HepG2 (cell line): ENCODE data around the gene ATP1A2. TPM values are rescaled to one million over a fixed set of nuclear protein-coding genes. Genes with fewer than 3 reads are reported as not detected.

Source experiments
- ATAD3A ChIP-seq: sonication (generic); formaldehyde crosslinking; IDR thresholded peaks from 2 replicates; pipeline ENCODE4 v1.4.0; 2020; ENCODE audit warnings: missing genetic modification reagents
- BCL6 ChIP-seq: IDR thresholded peaks from 2 replicates; pipeline ENCODE4 v1.6.1; 2016; ENCODE audit warnings: missing genetic modification reagents, missing compliant biosample characterization
- ELF1 ChIP-seq: sonication (generic); formaldehyde crosslinking; IDR thresholded peaks from 2 replicates; pipeline ENCODE4 v1.4.0; 2020; ENCODE audit warnings: missing genetic modification reagents
- GABPA ChIP-seq, 2 experiments: IDR thresholded peaks; 2 replicates each; pipeline ENCODE4 v1.6.1; 2011 to 2016; ENCODE audit warnings: low read depth in 2 of 2, low read length in 1 of 2, missing biosample characterization in 1 of 2, missing genetic modification characterization in 1 of 2
- HMGA1 ChIP-seq: sonication (generic); formaldehyde crosslinking; conservative IDR thresholded peaks from 2 replicates; pipeline ENCODE4 v1.4.0; 2020; ENCODE audit warnings: missing genetic modification reagents
- HNF1B ChIP-seq: sonication (generic); formaldehyde crosslinking; IDR thresholded peaks from 2 replicates; pipeline ENCODE4 v1.5.1; 2020; ENCODE audit warnings: mild to moderate bottlenecking, moderate library complexity, missing genetic modification reagents
- MIXL1 ChIP-seq: IDR thresholded peaks from 2 replicates; pipeline ENCODE4 v1.6.1; 2016
- MYNN ChIP-seq: sonication (generic); formaldehyde crosslinking; IDR thresholded peaks from 2 replicates; pipeline ENCODE4 v1.4.0; 2020; ENCODE audit warnings: mild to moderate bottlenecking, low read depth, missing genetic modification reagents
- NFRKB ChIP-seq: fragments of 450-650 bp; IDR thresholded peaks from 2 replicates; pipeline ENCODE4 v1.6.1; 2017
- PHB2 ChIP-seq: fragments of 450-650 bp; IDR thresholded peaks from 2 replicates; pipeline ENCODE4 v1.6.1; 2018; ENCODE audit not compliant: partially characterized antibody
- SALL1 ChIP-seq: sonication (generic); formaldehyde crosslinking; IDR thresholded peaks from 2 replicates; pipeline ENCODE4 v1.8.0; 2022; ENCODE audit warnings: mild to moderate bottlenecking, missing genetic modification reagents
- SNAPC2 ChIP-seq: sonication (generic); formaldehyde crosslinking; IDR thresholded peaks from 2 replicates; pipeline ENCODE4 v1.8.1; 2022; ENCODE audit warnings: mild to moderate bottlenecking, missing genetic modification reagents
- SOX5 ChIP-seq: IDR thresholded peaks from 2 replicates; pipeline ENCODE4 v1.6.1; 2016; ENCODE audit warnings: borderline replicate concordance
- SRF ChIP-seq: IDR thresholded peaks from 2 replicates; pipeline ENCODE4 v1.6.1; 2011; ENCODE audit warnings: mild to moderate bottlenecking, low read depth, low read length, moderate library complexity
- SRSF9 ChIP-seq: fragments of 200-400 bp; formaldehyde crosslinking; IDR thresholded peaks from 2 replicates; pipeline ENCODE4 v1.6.1; 2018; ENCODE audit warnings: borderline replicate concordance, mild to moderate bottlenecking, low read depth, low read length; ENCODE audit not compliant: insufficient read depth, poor library complexity, severe bottlenecking
- SYNCRIP ChIP-seq: fragments of 200-400 bp; formaldehyde crosslinking; IDR thresholded peaks from 2 replicates; pipeline ENCODE4 v1.6.1; 2018; ENCODE audit warnings: mild to moderate bottlenecking, low read depth, low read length; ENCODE audit not compliant: insufficient read depth
- TAF1 ChIP-seq: sonication (generic); formaldehyde crosslinking; IDR thresholded peaks from 2 replicates; pipeline ENCODE4 v1.4.0; 2020; ENCODE audit warnings: missing genetic modification reagents
- YEATS4 ChIP-seq: sonication (generic); formaldehyde crosslinking; IDR thresholded peaks from 2 replicates; pipeline ENCODE4 v1.4.0; 2020; ENCODE audit warnings: missing genetic modification reagents, borderline replicate concordance
- ZBTB42 ChIP-seq: sonication (generic); formaldehyde crosslinking; IDR thresholded peaks from 2 replicates; pipeline ENCODE4 v1.5.0; 2020; ENCODE audit warnings: mild to moderate bottlenecking, missing genetic modification reagents
- ZFAT ChIP-seq: sonication (generic); formaldehyde crosslinking; conservative IDR thresholded peaks from 2 replicates; pipeline ENCODE4 v1.8.1; 2023; ENCODE audit warnings: missing genetic modification reagents, inconsistent platforms
- ZFY ChIP-seq: sonication (generic); formaldehyde crosslinking; IDR thresholded peaks from 2 replicates; pipeline ENCODE4 v1.4.0; 2020; ENCODE audit warnings: missing genetic modification reagents
- ZNF17 ChIP-seq: sonication (generic); formaldehyde crosslinking; IDR thresholded peaks from 2 replicates; pipeline ENCODE4 v1.5.0; 2020; ENCODE audit warnings: mild to moderate bottlenecking, missing genetic modification reagents
- ZNF234 ChIP-seq: sonication (generic); formaldehyde crosslinking; conservative IDR thresholded peaks from 2 replicates; pipeline ENCODE4 v1.5.1; 2020; ENCODE audit warnings: mild to moderate bottlenecking, missing genetic modification reagents
- ZNF784 ChIP-seq: sonication (generic); formaldehyde crosslinking; IDR thresholded peaks from 2 replicates; pipeline ENCODE4 v1.5.1; 2020; ENCODE audit warnings: missing genetic modification reagents, mild to moderate bottlenecking, borderline replicate concordance
- polyA plus RNA-seq, 8 experiments: library from polyadenylated mRNA; depleted of rRNA in 3 of 8; stranded (reverse) in 7 of 8; unstranded in 1 of 8; fragments of >200 nt; fragmentation: Illumina TruSeq in 4 of 8; extraction: Trizol in 4 of 8; gene quantifications; 2 replicates each; pipeline versions ENCODE4 v1.2.1 to v1.2.3, GENCODE V29; 2011 to 2016; ENCODE audit warnings: low read depth in 4 of 8, missing spikeins in 1 of 8, mixed read lengths in 1 of 8; ENCODE audit not compliant: insufficient read depth in 1 of 8
- total RNA-seq, 5 experiments: library from RNA; depleted of rRNA; stranded (reverse); fragments of >200 nt; fragmentation: Illumina TruSeq; extraction: Trizol; gene quantifications; 2 replicates each; pipeline ENCODE4 v1.2.3, GENCODE V29; 2016; ENCODE audit warnings: low read depth in 1 of 5
- TF ChIP-seq, protein P1 (sequence below): IDR thresholded peaks from 2 replicates; pipeline ENCODE4 v1.6.1; 2012; ENCODE audit warnings: inconsistent platforms
- TF ChIP-seq, protein P2 (sequence below): IDR thresholded peaks from 2 replicates; pipeline ENCODE4 v1.6.1; 2016

ATP1A2 gene
- total and polyA plus RNA-seq, 2 of the 13 experiments (the other 11 are each of a cell fraction or from before 2014, with no cell fraction given): 0.16 TPM; not detected in 1

DNA sequence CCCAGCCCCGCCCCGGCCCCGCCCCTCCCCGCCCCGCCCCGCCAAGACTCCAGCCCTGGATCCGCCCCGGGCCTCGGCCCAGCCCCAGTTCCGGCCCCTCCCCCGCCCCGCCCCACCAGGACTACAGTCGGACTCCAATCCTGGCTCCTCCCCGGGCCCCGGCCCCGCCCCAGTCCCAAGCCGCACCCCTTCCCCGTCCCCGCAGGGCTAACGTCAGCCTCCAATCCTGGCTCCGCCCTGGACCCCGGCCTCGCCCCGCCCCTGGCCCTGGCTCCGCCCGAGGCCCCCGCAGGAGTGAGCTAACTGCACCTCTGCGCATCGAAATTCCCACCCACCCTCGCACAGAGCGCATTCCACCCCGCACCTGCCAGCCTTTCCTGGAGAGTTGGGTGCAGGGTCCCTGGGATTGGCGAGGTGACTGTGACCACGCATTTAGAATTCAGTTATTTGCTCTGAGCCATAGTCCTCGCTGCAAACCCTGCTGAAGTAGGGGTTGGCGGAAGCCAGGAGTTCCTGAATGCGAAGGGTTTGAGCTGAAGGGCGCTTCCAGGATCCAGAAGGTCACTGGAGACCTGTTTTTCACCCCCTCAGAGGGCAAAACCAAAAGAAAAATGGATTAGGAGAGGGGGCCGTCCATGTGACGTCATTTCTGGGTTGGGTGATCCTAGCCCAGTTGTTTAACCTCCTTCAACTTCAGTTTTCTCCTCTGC lies 16.6 kb upstream of the ATP1A2 start (continued):
- 0 out of 2 replicates have a peak, but pooled peaks have one; percentile 8 for TF ChIP-seq SOX5 (CRISPR knock-in tag)
- TF ChIP-seq SYNCRIP: no peak
- TF ChIP-seq, protein P1, sequence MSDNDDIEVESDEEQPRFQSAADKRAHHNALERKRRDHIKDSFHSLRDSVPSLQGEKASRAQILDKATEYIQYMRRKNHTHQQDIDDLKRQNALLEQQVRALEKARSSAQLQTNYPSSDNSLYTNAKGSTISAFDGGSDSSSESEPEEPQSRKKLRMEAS: peak; percentile 34; the same call in 1 of the 2 replicates
- no peak for TF ChIP-seq ATAD3A
- TF ChIP-seq HNF1B (CRISPR knock-in tag): 0 out of 2 replicates have a peak, but pooled peaks have one; percentile 22
- peak; percentile 54 for TF ChIP-seq SALL1 (CRISPR knock-in tag)
- TF ChIP-seq ZFAT (CRISPR knock-in tag): no peak
- TF ChIP-seq ZNF234: no peak
- TF ChIP-seq GABPA (IDR thresholded peaks at IDR 0.05; ENCODE audit: low read depth, low read length): peak; percentile 25; the same call in 1 of the 2 replicates
- no peak for TF ChIP-seq GABPA (CRISPR knock-in tag; IDR thresholded peaks at IDR 0.05; ENCODE audit: low read depth)
- no peak for TF ChIP-seq TAF1
- no peak for TF ChIP-seq SRSF9
- no peak for TF ChIP-seq PHB2
- TF ChIP-seq SRF: no peak
- TF ChIP-seq YEATS4 (CRISPR knock-in tag): no peak
- no peak for TF ChIP-seq ELF1 (CRISPR knock-in tag)
- no peak for TF ChIP-seq ZFY
- TF ChIP-seq HMGA1 (CRISPR knock-in tag): no peak
- TF ChIP-seq, protein P2, sequence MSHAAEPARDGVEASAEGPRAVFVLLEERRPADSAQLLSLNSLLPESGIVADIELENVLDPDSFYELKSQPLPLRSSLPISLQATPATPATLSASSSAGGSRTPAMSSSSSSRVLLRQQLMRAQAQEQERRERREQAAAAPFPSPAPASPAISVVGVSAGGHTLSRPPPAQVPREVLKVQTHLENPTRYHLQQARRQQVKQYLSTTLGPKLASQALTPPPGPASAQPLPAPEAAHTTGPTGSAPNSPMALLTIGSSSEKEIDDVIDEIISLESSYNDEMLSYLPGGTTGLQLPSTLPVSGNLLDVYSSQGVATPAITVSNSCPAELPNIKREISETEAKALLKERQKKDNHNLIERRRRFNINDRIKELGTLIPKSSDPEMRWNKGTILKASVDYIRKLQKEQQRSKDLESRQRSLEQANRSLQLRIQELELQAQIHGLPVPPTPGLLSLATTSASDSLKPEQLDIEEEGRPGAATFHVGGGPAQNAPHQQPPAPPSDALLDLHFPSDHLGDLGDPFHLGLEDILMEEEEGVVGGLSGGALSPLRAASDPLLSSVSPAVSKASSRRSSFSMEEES (CRISPR knock-in tag): no peak
- no peak for TF ChIP-seq NFRKB
- TF ChIP-seq SNAPC2 (CRISPR knock-in tag): no peak
- no peak for TF ChIP-seq ZBTB42 (CRISPR knock-in tag)
- TF ChIP-seq ZNF784 (CRISPR knock-in tag): no peak
- no peak for TF ChIP-seq MYNN (CRISPR knock-in tag)
- TF ChIP-seq MIXL1: 0 out of 2 replicates have a peak, but pooled peaks have one; percentile 14
- no peak for TF ChIP-seq ZNF17 (CRISPR knock-in tag)
- peak; percentile 61; the same call in 1 of the 2 replicates for TF ChIP-seq BCL6 (CRISPR knock-in tag)
